Left kidney (tissue), 2 donors: ENCODE data around the gene VAV2. TPM values are rescaled to one million over a fixed set of nuclear protein-coding genes. Genes with fewer than 3 reads are reported as not detected.

Experiments
- DNase-seq: peaks from one replicate; pipeline ENCODE4 v3.0.0-alpha.2; 2013
- polyA plus RNA-seq: library from polyadenylated mRNA; unstranded; fragments of 120-200 nt; gene quantifications from one replicate; pipeline ENCODE4 v1.2.1, GENCODE V29; 2013; ENCODE audit not compliant: insufficient read length

VAV2 gene
- polyA plus RNA-seq, 1 donor: 35.2 TPM

GRCh38 chr9:133780962-133781827 is 210.9 kb downstream of the VAV2 start:
- no peak for DNase-seq

GRCh38 chr9:133780404-133780945 is 211.6 kb downstream of the VAV2 start:
- DNase-seq: no peak

GRCh38 chr9:133779516-133780403 is 212.4 kb downstream of the VAV2 start:
- DNase-seq: no peak

- DNase-seq: no peak
Measured at GRCh38 chr9:133779081-133779480, 213.0 kb downstream of the VAV2 start.

- no peak for DNase-seq
Measured at GRCh38 chr9:133778336-133779013, 213.6 kb downstream of the VAV2 start.

GRCh38 chr9:133777871-133778270 is 214.3 kb downstream of the VAV2 start:
- DNase-seq: no peak

GRCh38 chr9:133777068-133777791 is 214.9 kb downstream of the VAV2 start:
- DNase-seq: no peak

GRCh38 chr9:133775951-133776905 is 215.9 kb downstream of the VAV2 start:
- no peak for DNase-seq

GRCh38 chr9:133775291-133775690 is 216.8 kb downstream of the VAV2 start:
- no peak for DNase-seq

GRCh38 chr9:133774799-133775198 is 217.3 kb downstream of the VAV2 start:
- DNase-seq: no peak

- DNase-seq: no peak
Measured at GRCh38 chr9:133773889-133774655, 218.1 kb downstream of the VAV2 start.

- no peak for DNase-seq
Measured at GRCh38 chr9:133772581-133772980, 219.5 kb downstream of the VAV2 start.

GRCh38 chr9:133771486-133772482 is 220.3 kb downstream of the VAV2 start:
- DNase-seq: no peak

- DNase-seq: no peak
Measured at GRCh38 chr9:133770076-133770777, 221.9 kb downstream of the VAV2 start.

GRCh38 chr9:133769511-133770075 is 222.5 kb downstream of the VAV2 start:
- no peak for DNase-seq

- no peak for DNase-seq
Measured at GRCh38 chr9:133768859-133769510, 223.1 kb downstream of the VAV2 start.
